Esophagus muscularis mucosa (tissue), 4 donors: ENCODE results near the gene FBN1. TPM values are rescaled to one million over a fixed set of nuclear protein-coding genes. Genes with fewer than 3 reads are reported as not detected.
A peak's percentile ranks its signal among the peaks of the same experiment; 100 is the strongest.

Experiments used
- DNase-seq: peaks from one replicate; pipeline ENCODE4 v3.0.0-alpha.2; 2017; ENCODE audit errors: extremely low spot score
- H3K27ac ChIP-seq, 4 donors: fragments of 200-600 bp; sonication (generic); replicated peaks in 1 of 4; 1 replicate in 3 of 4; 2 replicates in 1 of 4; pipeline ENCODE4 v1.5.1; 2016 to 2019; ENCODE audit warnings: mild to moderate bottlenecking in 1 of 4
- H3K27me3 ChIP-seq, 4 donors: fragments of 200-600 bp; sonication (generic); one replicate each; pipeline versions ENCODE4 v1.5.1 to v1.6.0; 2016 to 2019
- H3K36me3 ChIP-seq, 4 donors: fragments of 200-600 bp; sonication (generic); one replicate each; pipeline ENCODE4 v1.5.1; 2016 to 2019
- H3K4me1 ChIP-seq, 4 donors: fragments of 200-600 bp; sonication (generic); one replicate each; pipeline ENCODE4 v1.5.1; 2016 to 2019
- H3K4me3 ChIP-seq, 4 donors: fragments of 200-600 bp; sonication (generic); 1 replicate in 2 of 4; 2 replicates in 2 of 4; pipeline ENCODE4 v1.5.1; 2016 to 2019; ENCODE audit warnings: mild to moderate bottlenecking in 4 of 4, moderate library complexity in 1 of 4
- H3K9me3 ChIP-seq, 4 donors: fragments of 200-600 bp; sonication (generic); 1 replicate in 3 of 4; 2 replicates in 1 of 4; pipeline ENCODE4 v1.5.1; 2016 to 2019
- CTCF ChIP-seq, 3 experiments: fragments of 200-600 bp in 2 of 3; fragments of 450-650 bp in 1 of 3; sonication (generic) in 2 of 3; IDR thresholded peaks; one replicate each; pipeline ENCODE4 v1.5.1; 2017 to 2019; ENCODE audit warnings: antibody characterized with exemption in 3 of 3, mild to moderate bottlenecking in 2 of 3, moderate library complexity in 1 of 3
- EP300 ChIP-seq: sonication (generic); formaldehyde crosslinking; IDR thresholded peaks from one replicate; pipeline ENCODE4 v1.6.1; 2017; ENCODE audit warnings: antibody characterized with exemption
- POLR2A ChIP-seq: fragments of 450-650 bp; IDR thresholded peaks from one replicate; pipeline ENCODE4 v1.6.1; 2017; ENCODE audit warnings: antibody characterized with exemption, moderate library complexity, mild to moderate bottlenecking, low read depth
- POLR2AphosphoS5 ChIP-seq, 2 donors: sonication (generic); formaldehyde crosslinking; IDR thresholded peaks; one replicate each; pipeline ENCODE4 v1.6.1; 2017; ENCODE audit warnings: antibody characterized with exemption in 2 of 2
- WGBS: methylation state at CpG from one replicate; pipeline ENCODE4 v1.1.5; 2018; 5-methylcytosine and 5-hydroxymethylcytosine counted together
- intact Hi-C: fragments of 100-400 bp; cut with DNase I; formaldehyde crosslinking; loops from one replicate; pipeline ENCODE4 v1.15.1; 2023
- total RNA-seq, 4 donors: library from RNA; depleted of rRNA; stranded (reverse); fragments of >200 nt; gene quantifications; one replicate each; pipeline versions ENCODE4 v1.1.0 to v1.2.1, GENCODE V29; 2016

Gene FBN1
- total RNA-seq, 4 donors from 2014 or later = 159 to 253 (median 226) TPM

GRCh38 chr15:48391950-48392349 is 253.6 kb downstream of the FBN1 start:
- intact Hi-C loops = no loop called here
- Histone ChIP-seq H3K36me3 (no peaks in the 10 kb centered on the region), H3K4me1 (peaks cover 8 to 60% (median 42%) of the 10 kb centered on the region in 4 donors), H3K4me3 (no peak overlapping the region), H3K27ac (peak overlapping the region; percentile 35 to 58 (median 52)), H3K27me3 (no peaks in the 10 kb centered on the region), H3K9me3 (no peaks in the 10 kb centered on the region)
- no peak for DNase-seq
- TF ChIP-seq CTCF (IDR thresholded peaks at IDR 0.05) (no peak), POLR2AphosphoS5 (IDR thresholded peaks at IDR 0.05) (no peak), POLR2A (no peak), EP300 (no peak)
- WGBS = 95% methylated on average over 2 of the region's 2 CpGs

GRCh38 chr15:48389691-48390143 is 255.8 kb downstream of the FBN1 start:
- intact Hi-C loops = no loop called here
- Histone ChIP-seq H3K27ac (peak overlapping the region; percentile 15 to 49 (median 39)), H3K27me3 (no peaks in the 10 kb centered on the region), H3K9me3 (no peaks in the 10 kb centered on the region), H3K4me1 (peaks cover 8 to 43% (median 27%) of the 10 kb centered on the region in 4 donors), H3K36me3 (no peaks in the 10 kb centered on the region), H3K4me3 (no peak overlapping the region)
- no peak for DNase-seq
- WGBS = 48% methylated on average over 3 of the region's 3 CpGs
- no peak for TF ChIP-seq EP300
- TF ChIP-seq CTCF (IDR thresholded peaks at IDR 0.05) = no peak
- peak in 1 of 2 donors; percentile 19 for TF ChIP-seq POLR2AphosphoS5 (IDR thresholded peaks at IDR 0.05)

- no peak overlapping the region for H3K4me3 ChIP-seq
- intact Hi-C loops = no loop called here
- H3K4me1 ChIP-seq = peaks cover 8 to 36% (median 26%) of the 10 kb centered on the region in 4 donors
- H3K27ac ChIP-seq = peak overlapping the region; percentile 15 to 49 (median 39)
- 72% methylated on average over 1 of the region's 1 CpG for WGBS
- H3K27me3 ChIP-seq = no peaks in the 10 kb centered on the region
- no peaks in the 10 kb centered on the region for H3K9me3 ChIP-seq
- TF ChIP-seq EP300 (no peak), POLR2AphosphoS5 (IDR thresholded peaks at IDR 0.05) (no peak), POLR2A (no peak), CTCF (IDR thresholded peaks at IDR 0.05) (no peak)
- no peaks in the 10 kb centered on the region for H3K36me3 ChIP-seq
- DNase-seq = no peak
Measured at GRCh38 chr15:48388910-48389309, 256.6 kb downstream of the FBN1 start.

- Histone ChIP-seq H3K4me3 (no peak overlapping the region), H3K4me1 (peaks cover 8 to 36% (median 20%) of the 10 kb centered on the region in 4 donors), H3K27me3 (no peaks in the 10 kb centered on the region), H3K36me3 (no peaks in the 10 kb centered on the region), H3K27ac (peak overlapping the region in 2 of 4 donors; percentile 35 to 43), H3K9me3 (no peaks in the 10 kb centered on the region)
- whole genome bisulfite sequencing = 46% methylated on average over 4 of the region's 4 CpGs
- intact Hi-C loops = no loop called here
- TF ChIP-seq POLR2A (no peak), EP300 (no peak), CTCF (IDR thresholded peaks at IDR 0.05) (no peak), POLR2AphosphoS5 (IDR thresholded peaks at IDR 0.05) (no peak)
- no peak for DNase-seq
Measured at GRCh38 chr15:48388016-48388851, 257.3 kb downstream of the FBN1 start.
